HFFc6 (cell line): ENCODE measurements around the gene CKAP2. TPM values are rescaled to one million over a fixed set of nuclear protein-coding genes. Genes with fewer than 3 reads are reported as not detected.

Experiments used
- DNase-seq: peaks from one replicate; pipeline ENCODE4 v3.0.0-alpha.2; 2018
- H3K27ac Mint-ChIP-seq: 2 replicates; pipeline ENCODE4 v1.8.0; 2020; ENCODE audit warnings: mild to moderate bottlenecking, mixed read lengths
- H3K27me3 Mint-ChIP-seq: 2 replicates; pipeline ENCODE4 v1.8.0; 2021; ENCODE audit warnings: mild to moderate bottlenecking, moderate library complexity, mixed read lengths; ENCODE audit not compliant: insufficient read depth
- H3K36me3 Mint-ChIP-seq: 2 replicates; pipeline ENCODE4 v1.8.0; 2021; ENCODE audit warnings: low read depth, mixed read lengths
- H3K4me1 Mint-ChIP-seq: 2 replicates; pipeline ENCODE4 v1.8.0; 2020; ENCODE audit warnings: low read depth, mixed read lengths
- H3K4me3 Mint-ChIP-seq: 2 replicates; pipeline ENCODE4 v1.8.0; 2020; ENCODE audit warnings: mild to moderate bottlenecking, moderate library complexity, mixed read lengths
- H3K9me3 Mint-ChIP-seq: 2 replicates; pipeline ENCODE4 v1.8.0; 2020; ENCODE audit warnings: mild to moderate bottlenecking, mixed read lengths
- CTCF ChIP-seq: fragments of 200-600 bp; sonication (generic); IDR thresholded peaks from 2 replicates; pipeline ENCODE4 v1.5.0; 2021; ENCODE audit warnings: antibody characterized with exemption, mild to moderate bottlenecking
- total RNA-seq, 6 experiments: library from RNA; stranded (reverse); fragmentation: NEBNext Ultra II Directional; extraction: Animal tissue kit (Norgen Biotek cat#: 25700); gene quantifications; 2 replicates in 1 of 6; 3 replicates in 5 of 6; pipeline ENCODE4 v1.2.3, GENCODE V29; 2021

Gene CKAP2
- total RNA-seq, 6 experiments from 2014 or later: 39.5 to 87.9 (median 80.8) TPM

DNA sequence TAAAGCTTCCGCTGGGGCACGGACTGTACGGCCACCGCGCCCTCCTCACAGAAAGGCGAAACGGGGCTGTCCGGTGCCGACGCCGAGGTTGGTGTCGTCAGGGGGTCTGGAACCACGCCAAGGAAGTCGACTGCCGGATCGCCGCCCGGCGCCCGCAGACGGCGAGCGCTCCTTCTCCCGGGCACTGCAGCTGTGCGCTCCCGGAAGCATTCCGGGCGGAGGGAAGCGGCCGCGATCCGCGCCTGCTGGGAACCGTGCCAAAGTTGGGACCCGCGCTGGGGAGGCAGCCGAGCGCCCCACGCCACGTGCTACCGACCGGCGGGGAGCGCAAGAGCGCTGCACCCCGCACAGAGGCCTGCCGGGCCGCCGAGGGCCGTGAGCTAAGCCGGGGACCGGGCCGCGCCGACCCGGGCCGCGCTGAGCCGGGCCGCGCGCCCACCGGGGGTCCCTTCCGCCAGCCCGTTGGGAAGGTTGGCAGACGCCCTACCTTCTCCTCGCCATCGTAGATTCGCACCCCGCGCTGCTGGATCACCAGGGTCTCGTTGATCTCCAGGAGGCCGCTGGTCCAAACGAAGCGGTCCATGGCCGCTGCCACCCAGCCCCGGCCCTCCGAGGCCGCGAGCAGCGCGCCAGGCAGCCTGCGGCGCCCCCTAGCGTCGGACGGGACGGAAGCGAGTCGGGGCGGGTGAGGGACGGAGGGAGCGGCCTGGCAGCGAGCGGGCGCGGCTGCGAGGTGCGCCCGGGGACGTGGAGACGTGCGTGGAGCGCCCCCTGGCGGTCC, 5.1 kb upstream of the CKAP2 start, which contains the start of gene VPS36:
Gene VPS36, minus strand, starts transcription at position 623 of the 781 bp plus-strand sequence. Its CDS starts 40 bp downstream, at position 583.
- peaks cover 57% of the 10 kb centered on the region for H3K4me1 Mint-ChIP-seq
- peaks cover 9% of the 10 kb centered on the region for H3K36me3 Mint-ChIP-seq
- peak within 1 kb of the TSS; percentile 92 for H3K27ac Mint-ChIP-seq
- peak within 1 kb of the TSS; percentile 97 for H3K4me3 Mint-ChIP-seq
- peak; percentile 84 for DNase-seq
- H3K27me3 Mint-ChIP-seq: no peaks in the 10 kb centered on the region
- TF ChIP-seq CTCF: peak; percentile 100
- H3K9me3 Mint-ChIP-seq: no peaks in the 10 kb centered on the region

DNA sequence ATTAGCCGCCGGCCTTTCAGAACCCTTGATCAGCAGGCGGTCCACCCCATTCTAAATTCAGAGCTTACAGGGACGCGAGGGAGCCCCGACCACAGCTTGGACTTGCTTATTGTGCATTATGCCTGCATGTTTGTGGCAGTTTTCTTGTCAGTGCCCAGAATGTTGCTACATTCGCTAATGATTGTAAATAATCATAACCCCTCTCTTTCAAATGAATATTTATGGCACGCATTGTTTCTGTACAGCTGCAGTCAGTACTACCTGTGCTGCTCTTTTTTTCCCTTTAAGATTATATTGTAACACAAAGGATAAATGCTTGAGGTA, 4.5 kb upstream of the CKAP2 start:
- peak overlapping the region; percentile 97 for H3K4me3 Mint-ChIP-seq
- H3K4me1 Mint-ChIP-seq: peaks cover 57% of the 10 kb centered on the region
- peaks cover 9% of the 10 kb centered on the region for H3K36me3 Mint-ChIP-seq
- no peak overlapping the region for H3K27ac Mint-ChIP-seq
- peak; percentile 68 for TF ChIP-seq CTCF
- no peak for DNase-seq
- no peaks in the 10 kb centered on the region for H3K9me3 Mint-ChIP-seq
- no peaks in the 10 kb centered on the region for H3K27me3 Mint-ChIP-seq

DNA sequence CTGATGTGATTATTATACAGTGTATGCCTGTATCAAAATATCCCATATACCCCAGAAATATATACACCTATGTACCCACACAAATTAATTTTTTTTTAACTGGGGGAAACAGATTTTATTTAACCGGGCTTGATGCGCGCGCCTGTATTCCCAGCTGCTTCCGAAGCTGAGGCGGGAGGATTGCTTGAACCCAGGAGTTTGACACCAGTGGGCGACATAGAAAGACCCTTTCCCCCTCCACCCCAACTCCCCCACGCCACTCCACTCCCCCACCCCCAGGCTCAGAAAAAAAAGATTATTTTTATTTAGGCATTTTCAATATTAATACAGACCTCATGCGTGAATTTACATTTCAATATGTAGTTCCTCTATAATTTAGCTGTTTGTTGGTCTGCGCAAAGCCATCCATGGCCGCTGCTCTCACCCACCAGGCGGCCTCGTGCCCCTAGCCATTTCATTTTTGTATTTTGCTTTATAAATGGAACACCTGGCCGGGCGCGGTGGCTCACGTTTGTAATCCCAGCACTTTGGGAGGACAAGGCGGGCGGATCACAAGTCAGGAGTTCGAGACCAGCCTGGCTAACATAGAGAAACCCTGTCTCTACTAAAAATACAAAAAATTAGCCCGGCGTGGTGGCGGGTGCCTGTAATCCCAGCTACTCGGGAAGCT, 4.0 kb upstream of the CKAP2 start:
- peaks cover 13% of the 10 kb centered on the region for H3K36me3 Mint-ChIP-seq
- no peak overlapping the region for H3K27ac Mint-ChIP-seq
- no peaks in the 10 kb centered on the region for H3K27me3 Mint-ChIP-seq
- H3K4me1 Mint-ChIP-seq: peaks cover 61% of the 10 kb centered on the region
- DNase-seq: no peak
- H3K4me3 Mint-ChIP-seq: peak overlapping the region; percentile 97
- TF ChIP-seq CTCF: no peak
- no peaks in the 10 kb centered on the region for H3K9me3 Mint-ChIP-seq

DNA sequence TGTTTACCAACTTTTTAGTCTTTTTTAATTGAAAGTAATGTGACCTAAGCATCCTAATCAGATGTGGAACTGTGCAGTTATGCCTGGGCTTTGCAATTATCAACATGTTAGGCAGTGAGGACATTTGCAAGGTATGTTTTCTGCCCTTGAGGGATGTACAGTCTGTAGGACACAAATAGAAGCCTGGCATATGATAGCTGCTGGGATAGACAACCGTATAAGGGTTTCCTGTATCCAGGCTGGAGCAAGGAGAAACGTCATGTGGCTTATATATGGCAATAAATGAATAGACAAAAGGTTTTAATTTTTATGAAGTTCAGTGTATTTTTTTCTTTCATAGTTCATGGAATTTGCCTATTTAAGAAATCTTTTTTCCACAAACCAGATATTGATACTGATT, 2.8 kb upstream of the CKAP2 start:
- no peaks in the 10 kb centered on the region for H3K27me3 Mint-ChIP-seq
- no peak for DNase-seq
- TF ChIP-seq CTCF: no peak
- H3K9me3 Mint-ChIP-seq: no peaks in the 10 kb centered on the region
- peaks cover 69% of the 10 kb centered on the region for H3K4me1 Mint-ChIP-seq
- peaks cover 22% of the 10 kb centered on the region for H3K36me3 Mint-ChIP-seq
- H3K4me3 Mint-ChIP-seq: no peak overlapping the region
- H3K27ac Mint-ChIP-seq: no peak overlapping the region

DNA sequence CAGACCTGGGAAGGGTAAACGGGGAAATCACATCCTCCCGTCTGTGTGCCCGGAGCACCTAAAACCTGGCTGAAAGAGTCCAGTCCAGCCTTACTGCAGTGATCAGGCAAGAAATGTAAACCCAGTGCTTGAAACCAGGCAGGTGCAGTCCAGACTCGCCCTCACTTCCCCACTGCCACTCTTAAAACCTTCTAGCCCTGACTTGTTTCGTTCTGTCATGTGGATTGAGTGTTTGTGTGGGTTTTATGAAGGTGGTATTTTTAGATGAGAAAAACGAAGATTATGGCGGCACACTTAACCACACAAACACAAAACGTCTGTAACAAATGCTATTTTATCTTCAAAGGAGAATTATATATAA, 839 bp upstream of the CKAP2 start:
- Mint-ChIP-seq H3K9me3 (no peaks in the 10 kb centered on the region), H3K27me3 (no peaks in the 10 kb centered on the region), H3K4me1 (peaks cover 66% of the 10 kb centered on the region), H3K27ac (peak overlapping the region; percentile 95), H3K4me3 (peak overlapping the region; percentile 98), H3K36me3 (peaks cover 18% of the 10 kb centered on the region)
- DNase-seq: no peak
- TF ChIP-seq CTCF: no peak
